Nephron (organoid): ENCODE measurements around the gene TINAGL1.

Source experiments
- H3K27ac Mint-ChIP-seq, 3 experiments: 2 replicates each; pipeline ENCODE4 v1.8.0; 2020; ENCODE audit warnings: mixed read lengths in 3 of 3, mild to moderate bottlenecking in 2 of 3, moderate library complexity in 1 of 3
- H3K27me3 Mint-ChIP-seq: 2 replicates; pipeline ENCODE4 v1.8.0; 2021; ENCODE audit warnings: low read depth, mild to moderate bottlenecking, moderate library complexity, mixed read lengths
- H3K36me3 Mint-ChIP-seq: 2 replicates; pipeline ENCODE4 v1.8.0; 2020; ENCODE audit warnings: low read depth, mixed read lengths
- H3K4me1 Mint-ChIP-seq: 2 replicates; pipeline ENCODE4 v1.8.0; 2020; ENCODE audit warnings: mixed read lengths
- H3K4me3 Mint-ChIP-seq, 3 experiments: 2 replicates each; pipeline ENCODE4 v1.8.0; 2020; ENCODE audit warnings: mild to moderate bottlenecking in 3 of 3, mixed read lengths in 3 of 3, moderate library complexity in 2 of 3
- H3K9me3 Mint-ChIP-seq: 2 replicates; pipeline ENCODE4 v1.8.0; 2020; ENCODE audit warnings: mixed read lengths
- CTCF ChIP-seq, 3 experiments: fragments of 200-600 bp; sonication (generic); IDR thresholded peaks; one replicate each; pipeline ENCODE4 v1.5.0; 2021; ENCODE audit warnings: antibody characterized with exemption in 3 of 3; ENCODE audit not compliant: unreplicated experiment in 3 of 3

Gene TINAGL1

GRCh38 chr1:31562707-31563360 lies 13.5 kb upstream of the TINAGL1 start:
- Mint-ChIP-seq H3K9me3 (peaks cover 18% of the 10 kb centered on the region), H3K4me3 (no peak overlapping the region), H3K27me3 (peaks cover 11% of the 10 kb centered on the region), H3K4me1 (peaks cover 21% of the 10 kb centered on the region), H3K36me3 (no peaks in the 10 kb centered on the region), H3K27ac (no peak overlapping the region)
- no peak for TF ChIP-seq CTCF (IDR thresholded peaks at IDR 0.05; ENCODE audit: unreplicated experiment in 3 of 3)

GRCh38 chr1:31564606-31564989 lies 11.7 kb upstream of the TINAGL1 start:
- H3K27ac Mint-ChIP-seq: peak overlapping the region in 2 of 3 experiments; percentile 79 to 85
- TF ChIP-seq CTCF (IDR thresholded peaks at IDR 0.05; ENCODE audit: unreplicated experiment in 3 of 3): no peak
- H3K36me3 Mint-ChIP-seq: no peaks in the 10 kb centered on the region
- H3K4me3 Mint-ChIP-seq: no peak overlapping the region
- H3K9me3 Mint-ChIP-seq: peaks cover 12% of the 10 kb centered on the region
- H3K4me1 Mint-ChIP-seq: peaks cover 25% of the 10 kb centered on the region
- peaks cover 20% of the 10 kb centered on the region for H3K27me3 Mint-ChIP-seq

- no peaks in the 10 kb centered on the region for H3K36me3 Mint-ChIP-seq
- peaks cover 26% of the 10 kb centered on the region for H3K4me1 Mint-ChIP-seq
- peak overlapping the region in 1 of 3 experiments; percentile 59 for H3K27ac Mint-ChIP-seq
- peaks cover 25% of the 10 kb centered on the region for H3K27me3 Mint-ChIP-seq
- H3K9me3 Mint-ChIP-seq: no peaks in the 10 kb centered on the region
- no peak overlapping the region for H3K4me3 Mint-ChIP-seq
- TF ChIP-seq CTCF (IDR thresholded peaks at IDR 0.05; ENCODE audit: unreplicated experiment in 3 of 3): no peak
Observed at GRCh38 chr1:31567956-31568570, 8.3 kb upstream of the TINAGL1 start.

- no peak overlapping the region for H3K4me3 Mint-ChIP-seq
- no peak for TF ChIP-seq CTCF (IDR thresholded peaks at IDR 0.05; ENCODE audit: unreplicated experiment in 3 of 3)
- H3K27ac Mint-ChIP-seq: peak overlapping the region in 2 of 3 experiments; percentile 47 to 59
- peaks cover 25% of the 10 kb centered on the region for H3K27me3 Mint-ChIP-seq
- peaks cover 26% of the 10 kb centered on the region for H3K4me1 Mint-ChIP-seq
- H3K9me3 Mint-ChIP-seq: no peaks in the 10 kb centered on the region
- no peaks in the 10 kb centered on the region for H3K36me3 Mint-ChIP-seq
Observed at GRCh38 chr1:31568895-31569595, 7.3 kb upstream of the TINAGL1 start.

GRCh38 chr1:31569596-31570173 lies 6.6 kb upstream of the TINAGL1 start:
- TF ChIP-seq CTCF (IDR thresholded peaks at IDR 0.05; ENCODE audit: unreplicated experiment in 3 of 3): no peak
- Mint-ChIP-seq H3K36me3 (no peaks in the 10 kb centered on the region), H3K27ac (peak overlapping the region in 2 of 3 experiments; percentile 47 to 59), H3K27me3 (peaks cover 23% of the 10 kb centered on the region), H3K4me3 (no peak overlapping the region), H3K4me1 (peaks cover 26% of the 10 kb centered on the region), H3K9me3 (no peaks in the 10 kb centered on the region)
